H1 (cell line): ENCODE results near the gene EGLN3. TPM values are rescaled to one million over a fixed set of nuclear protein-coding genes. Genes with fewer than 3 reads are reported as not detected.

ENCODE experiments used
- FOSL1 ChIP-seq: IDR thresholded peaks from 2 replicates; pipeline ENCODE4 v1.6.1; 2011; ENCODE audit warnings: mild to moderate bottlenecking, low read depth, low read length, moderate library complexity; ENCODE audit not compliant: insufficient read depth
- TAF7 ChIP-seq: optimal IDR thresholded peaks from 2 replicates; pipeline ENCODE3; 2011; ENCODE audit warnings: low read depth, mild to moderate bottlenecking, inconsistent platforms, low read length, moderate library complexity, borderline replicate concordance
- TEAD4 ChIP-seq: IDR thresholded peaks from 2 replicates; pipeline ENCODE4 v1.6.1; 2012; ENCODE audit warnings: low read depth, low read length, inconsistent platforms, mixed read lengths
- polyA plus RNA-seq, 7 experiments: library from polyadenylated mRNA; depleted of rRNA in 3 of 7; stranded (reverse) in 5 of 7; unstranded in 2 of 7; fragments of >200 nt in 5 of 7; fragments of 200-250 nt in 2 of 7; gene quantifications; 1 replicate in 5 of 7; 2 replicates in 1 of 7; 4 replicates in 1 of 7; pipeline versions ENCODE4 v1.2.1 to v1.2.3, GENCODE V29; 2011 to 2013; ENCODE audit warnings: missing spikeins in 2 of 7, mixed read lengths in 2 of 7
- total RNA-seq: library from RNA; stranded (reverse); fragmentation: NEBNext Ultra II Directional; extraction: Animal tissue kit (Norgen Biotek cat#: 25700); gene quantifications from 2 replicates; pipeline ENCODE4 v1.2.1, GENCODE V29; 2021

The EGLN3 gene
- total and polyA plus RNA-seq, 2 of the 8 experiments (the other 6 are each of a cell fraction or from before 2014, with no cell fraction given): 10.6 to 27.3 TPM

GRCh38 chr14:33966276-33966675 is 15.4 kb upstream of the EGLN3 start (continued):
- no peak for TF ChIP-seq FOSL1
- no peak for TF ChIP-seq TEAD4
- TF ChIP-seq TAF7: no peak
